ENCODE results near the gene JAK3. TPM values are rescaled to one million over a fixed set of nuclear protein-coding genes. Genes with fewer than 3 reads are reported as not detected.
A peak's percentile ranks its signal among the peaks of the same experiment; 100 is the strongest.

The JAK3 gene
- total RNA-seq, 1 experiment from 2014 or later = 3.3 TPM

DNA sequence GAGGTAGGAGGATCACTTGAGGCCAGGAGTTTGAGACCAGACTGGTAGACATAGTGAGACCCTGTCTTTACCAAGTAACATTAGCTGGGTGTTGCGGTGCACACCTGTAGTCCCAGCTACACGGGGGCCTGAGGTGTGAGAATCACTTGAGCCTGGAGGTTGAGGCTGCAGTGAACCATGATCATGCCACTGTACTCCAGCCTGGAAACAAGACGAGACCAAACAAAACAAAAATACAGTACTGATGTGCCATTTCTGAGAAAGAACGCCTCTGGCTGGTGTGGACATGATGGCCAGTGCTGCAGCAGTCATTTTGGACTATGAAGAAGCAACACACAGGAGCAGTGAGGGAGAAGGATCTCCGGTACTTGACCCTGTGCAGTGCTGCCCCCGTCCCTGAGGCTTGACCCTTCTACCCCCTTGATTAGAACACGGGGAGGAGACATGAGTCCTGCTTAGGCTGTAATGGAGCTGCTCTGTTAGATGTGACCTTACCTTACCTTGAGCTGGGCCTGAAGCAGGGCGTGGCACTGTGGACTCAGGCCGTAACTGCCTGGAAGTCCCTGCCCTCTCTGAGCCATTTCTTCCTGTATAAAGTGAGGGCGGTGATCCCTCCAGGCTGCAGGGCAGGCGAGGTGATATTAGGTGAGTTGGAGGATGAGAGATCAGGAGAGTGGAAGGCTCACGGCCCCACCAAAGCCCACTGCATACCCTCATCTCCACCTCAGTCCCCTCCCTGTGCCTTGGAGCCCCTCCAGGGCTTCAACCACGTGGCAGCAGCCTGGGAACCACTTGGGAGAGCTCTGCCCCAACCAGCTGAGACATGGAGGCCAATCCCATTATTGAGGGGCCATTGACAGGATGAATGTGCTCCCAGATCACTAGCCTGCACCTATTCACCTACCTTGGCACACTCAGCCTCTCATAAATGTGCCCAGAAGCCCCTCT is 17.9 kb upstream of the JAK3 start:
- TF ChIP-seq, protein P1, sequence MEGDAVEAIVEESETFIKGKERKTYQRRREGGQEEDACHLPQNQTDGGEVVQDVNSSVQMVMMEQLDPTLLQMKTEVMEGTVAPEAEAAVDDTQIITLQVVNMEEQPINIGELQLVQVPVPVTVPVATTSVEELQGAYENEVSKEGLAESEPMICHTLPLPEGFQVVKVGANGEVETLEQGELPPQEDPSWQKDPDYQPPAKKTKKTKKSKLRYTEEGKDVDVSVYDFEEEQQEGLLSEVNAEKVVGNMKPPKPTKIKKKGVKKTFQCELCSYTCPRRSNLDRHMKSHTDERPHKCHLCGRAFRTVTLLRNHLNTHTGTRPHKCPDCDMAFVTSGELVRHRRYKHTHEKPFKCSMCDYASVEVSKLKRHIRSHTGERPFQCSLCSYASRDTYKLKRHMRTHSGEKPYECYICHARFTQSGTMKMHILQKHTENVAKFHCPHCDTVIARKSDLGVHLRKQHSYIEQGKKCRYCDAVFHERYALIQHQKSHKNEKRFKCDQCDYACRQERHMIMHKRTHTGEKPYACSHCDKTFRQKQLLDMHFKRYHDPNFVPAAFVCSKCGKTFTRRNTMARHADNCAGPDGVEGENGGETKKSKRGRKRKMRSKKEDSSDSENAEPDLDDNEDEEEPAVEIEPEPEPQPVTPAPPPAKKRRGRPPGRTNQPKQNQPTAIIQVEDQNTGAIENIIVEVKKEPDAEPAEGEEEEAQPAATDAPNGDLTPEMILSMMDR (conservative IDR thresholded peaks at IDR 0.05) = no peak
- Histone ChIP-seq H4K20me1 (ENCODE audit: control insufficient read depth, insufficient read depth, insufficient read length) (no peaks in the 10 kb centered on the region), H4K8ac (replicated peaks; ENCODE audit: insufficient read length, low read depth, low read length) (no peak overlapping the region), H3K18ac (ENCODE audit: insufficient read length, low read depth, low read length) (no peak overlapping the region), H3K79me1 (ENCODE audit: insufficient read depth, low read depth, low read length, poor library complexity, severe bottlenecking) (peaks cover 6% of the 10 kb centered on the region), H2AK5ac (ENCODE audit: insufficient read length, low read length) (no peak overlapping the region), H3T11ph (ENCODE audit: low read length) (no peak overlapping the region), H3K27me3 (ENCODE audit: insufficient read depth, low read length) (no peaks in the 10 kb centered on the region; the same call in 1 of the 2 replicates), H3K4me2 (ENCODE audit: insufficient read depth, insufficient read length, low read length) (no peak overlapping the region), H4K91ac (ENCODE audit: insufficient read length, low read depth, low read length) (no peak overlapping the region), H4K5ac (ENCODE audit: insufficient read length, low read depth, low read length) (no peak overlapping the region), H2BK5ac (ENCODE audit: insufficient read length, low read length) (no peak overlapping the region), H3K23me2 (ENCODE audit: insufficient read length, low read depth, low read length, poor library complexity, severe bottlenecking) (peaks cover 2% of the 10 kb centered on the region), H3K23ac (ENCODE audit: insufficient read length, low read depth, low read length) (no peak overlapping the region), H3K9me3 (ENCODE audit: control insufficient read depth, low read depth, low read length) (no peaks in the 10 kb centered on the region), H3K27ac (ENCODE audit: insufficient read length, low read depth, low read length) (no peak overlapping the region), H3K4me1 (ENCODE audit: insufficient read depth, low read length) (no peaks in the 10 kb centered on the region; the same call in 1 of the 2 replicates), H3K14ac (ENCODE audit: insufficient read depth, low read length) (no peak overlapping the region), H2BK15ac (ENCODE audit: low read depth, low read length) (no peak overlapping the region), H2BK20ac (ENCODE audit: low read depth, low read length, poor library complexity, severe bottlenecking) (no peak overlapping the region), H3K79me2 (ENCODE audit: insufficient read depth, low read length) (peaks cover 9% of the 10 kb centered on the region; the same call in 1 of the 2 replicates), H3K9ac (ENCODE audit: extremely low read depth, insufficient read length, low read length) (no peak overlapping the region), H2BK120ac (ENCODE audit: low read depth, low read length, poor library complexity, severe bottlenecking) (no peak overlapping the region), H3K4ac (ENCODE audit: low read depth, low read length) (no peak overlapping the region), H3K56ac (ENCODE audit: insufficient read length, low read depth, low read length) (no peak overlapping the region), H2BK12ac (ENCODE audit: insufficient read length, low read depth, low read length) (no peak overlapping the region), H2AFZ (ENCODE audit: low read length) (no peak overlapping the region)
- H3K4me3 Mint-ChIP-seq = peak overlapping the region in 1 of 2 experiments; percentile 35; a peak in 1 of 5 replicates
- no CpG with 5 or more reads among the region's 13 CpGs for WGBS (ENCODE audit: extremely low coverage, insufficient read length, low lambda C conversion rate)
- no peak for DNase-seq
- H3K9me3 Mint-ChIP-seq = no peaks in the 10 kb centered on the region; a peak in 2 of 5 replicates
- H3K4me1 Mint-ChIP-seq = peaks cover 19 to 38% of the 10 kb centered on the region in 2 experiments
- H3K27me3 Mint-ChIP-seq (ENCODE audit: low read depth) = peaks cover 25% of the 10 kb centered on the region
- peaks cover 31 to 52% (median 40%) of the 10 kb centered on the region in 3 experiments for H3K36me3 Mint-ChIP-seq (ENCODE audit: insufficient read depth in 1 of 3, low read depth in 3 of 3)
- peak overlapping the region; percentile 30 to 74 (median 70); a peak in 4 of 7 replicates for H3K27ac Mint-ChIP-seq
